Myocyte (in vitro differentiated cells): ENCODE data around the gene SEZ6L2. TPM values are rescaled to one million over a fixed set of nuclear protein-coding genes. Genes with fewer than 3 reads are reported as not detected.
"Not testable (repeated sequence)": the region's sequence is repeated elsewhere in the genome, so short reads cannot be mapped to it uniquely, and the experiment has no call there.

Source experiments
- DNase-seq: peaks from one replicate; pipeline ENCODE4 v3.0.0-alpha.2; 2012; ENCODE audit warnings: low read depth
- total RNA-seq: library from RNA; depleted of rRNA; stranded (reverse); fragments of >200 nt; gene quantifications from 2 replicates; pipeline ENCODE4 v1.2.3, GENCODE V29; 2014

The SEZ6L2 gene
- total RNA-seq, 1 donor from 2014 or later, result 6.4 TPM

GRCh38 chr16:29910819-29911675 is 11.7 kb upstream of the SEZ6L2 start:
- no peak for DNase-seq

GRCh38 chr16:29909851-29910250 is 10.5 kb upstream of the SEZ6L2 start:
- not testable (repeated sequence) for DNase-seq

GRCh38 chr16:29909391-29909790 is 10.0 kb upstream of the SEZ6L2 start:
- DNase-seq, result peak; percentile 48

DNA sequence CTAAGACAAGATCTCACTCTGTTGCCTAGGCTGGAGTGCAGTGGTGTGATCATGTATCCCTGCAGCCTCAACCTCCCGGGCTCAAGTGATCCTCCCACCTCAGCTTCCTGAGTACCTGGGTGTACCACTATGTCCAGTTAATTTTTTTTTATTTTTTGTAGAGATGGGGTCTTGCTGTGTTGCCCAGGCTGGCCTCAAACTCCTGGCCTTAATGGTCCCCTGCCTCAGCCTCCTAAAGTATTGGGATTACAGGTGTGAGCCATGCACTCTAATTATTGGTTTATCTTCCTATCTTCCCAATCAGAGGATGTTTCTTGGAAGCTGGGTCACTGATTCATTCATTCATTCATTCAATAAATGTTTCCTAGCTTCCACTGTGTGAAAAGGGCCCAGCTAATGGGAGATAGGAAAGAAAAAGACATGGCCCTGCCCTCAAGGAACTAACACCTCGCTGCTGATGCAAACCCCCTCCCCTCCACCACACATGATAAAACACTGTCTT is 9.4 kb upstream of the SEZ6L2 start:
- DNase-seq, result no peak

GRCh38 chr16:29907973-29908372 is 8.6 kb upstream of the SEZ6L2 start:
- DNase-seq, result no peak

DNA sequence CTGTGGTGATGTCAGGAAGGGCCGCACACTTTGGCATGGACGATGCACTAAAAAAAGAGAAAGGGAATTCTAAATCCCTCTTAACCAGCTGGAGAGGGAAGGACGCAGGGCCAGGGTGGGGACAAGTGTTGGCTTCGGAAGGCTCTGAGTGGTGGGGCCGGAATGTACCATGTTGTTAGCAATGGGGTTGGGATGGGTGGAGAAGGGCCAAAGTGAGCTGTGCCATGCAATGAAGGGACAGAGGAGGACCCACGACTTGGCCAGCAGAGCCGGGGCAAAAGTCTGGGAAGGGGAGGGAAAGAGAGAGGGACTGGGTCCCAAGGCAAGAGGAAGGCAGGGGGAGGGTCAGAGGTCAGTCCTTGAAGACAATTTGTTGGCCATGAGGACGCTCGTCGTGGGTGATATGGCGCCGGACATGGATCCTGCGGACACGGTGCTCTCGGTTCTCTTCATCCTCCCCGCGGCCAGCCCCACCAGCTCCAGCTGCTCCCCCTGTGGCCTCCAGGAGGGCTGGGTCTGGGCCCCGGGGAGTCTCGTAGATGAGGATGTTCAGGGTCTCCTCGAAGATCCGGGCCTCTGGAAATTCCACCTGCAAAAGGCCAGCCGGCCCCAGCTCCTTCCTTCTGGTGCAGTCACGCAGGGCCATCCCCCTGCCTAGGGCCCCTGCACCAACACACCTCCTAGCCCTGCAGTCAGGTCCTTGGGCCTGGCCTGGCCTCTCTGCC is 7.3 kb upstream of the SEZ6L2 start:
- no peak for DNase-seq

- DNase-seq, result no peak
These were observed 6.3 kb upstream of the SEZ6L2 start for GRCh38 chr16:29905668-29906067.

DNA sequence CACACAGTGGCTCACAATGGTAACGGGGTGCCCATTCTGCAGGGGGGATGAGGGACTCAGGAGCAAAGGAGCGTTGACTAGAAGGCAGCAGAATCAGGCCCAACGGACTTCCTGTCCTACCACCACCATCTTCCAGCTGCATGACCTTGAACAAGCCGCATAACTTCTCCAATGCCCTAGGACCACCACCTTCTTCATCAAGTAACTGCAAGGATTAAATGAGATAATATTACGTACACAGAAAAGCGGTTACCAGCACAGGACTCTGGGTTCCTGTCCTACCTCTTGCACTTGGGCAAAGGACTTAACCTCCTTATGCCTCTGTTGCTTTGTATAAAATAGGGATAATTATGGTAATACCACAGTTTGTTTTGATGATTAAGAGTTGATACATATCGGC is 5.6 kb upstream of the SEZ6L2 start:
- no peak for DNase-seq

DNA sequence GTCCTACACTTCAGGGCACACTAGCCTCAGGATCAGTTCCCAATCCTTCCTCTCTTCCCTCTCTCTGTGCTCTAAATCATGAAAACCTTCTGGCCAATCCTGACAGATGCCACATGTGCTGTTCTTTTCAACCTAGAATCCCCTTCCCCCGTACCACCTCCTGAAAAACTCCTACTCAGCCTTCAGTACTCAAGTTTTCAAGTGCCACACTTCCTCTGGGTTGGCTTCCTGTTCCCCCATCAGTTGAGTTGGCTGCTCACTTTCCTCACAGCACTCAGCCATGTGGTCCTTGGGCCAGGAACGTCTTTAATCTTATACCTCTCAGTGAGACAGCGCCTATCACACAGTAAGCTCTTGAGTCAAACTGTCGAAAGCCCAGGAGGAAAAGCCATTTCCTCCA is 4.2 kb upstream of the SEZ6L2 start:
- no peak for DNase-seq

DNA sequence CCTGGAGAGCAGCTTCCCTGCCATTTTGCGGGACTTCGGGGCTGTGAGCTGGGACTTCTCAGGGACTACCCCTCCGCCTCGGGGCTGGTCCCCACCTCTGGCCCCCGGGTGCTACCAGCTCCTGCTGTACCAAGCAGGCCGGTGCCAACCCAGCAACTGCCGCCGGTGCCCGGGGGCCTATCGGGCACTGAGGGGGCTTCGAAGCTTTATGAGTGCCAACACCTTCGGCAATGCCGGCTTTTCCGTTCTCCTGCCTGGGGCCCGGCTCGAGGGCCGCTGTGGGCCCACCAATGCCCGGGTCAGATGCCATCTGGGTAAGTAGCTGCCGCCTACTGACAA is 2.2 kb upstream of the SEZ6L2 start:
- no peak for DNase-seq

DNA sequence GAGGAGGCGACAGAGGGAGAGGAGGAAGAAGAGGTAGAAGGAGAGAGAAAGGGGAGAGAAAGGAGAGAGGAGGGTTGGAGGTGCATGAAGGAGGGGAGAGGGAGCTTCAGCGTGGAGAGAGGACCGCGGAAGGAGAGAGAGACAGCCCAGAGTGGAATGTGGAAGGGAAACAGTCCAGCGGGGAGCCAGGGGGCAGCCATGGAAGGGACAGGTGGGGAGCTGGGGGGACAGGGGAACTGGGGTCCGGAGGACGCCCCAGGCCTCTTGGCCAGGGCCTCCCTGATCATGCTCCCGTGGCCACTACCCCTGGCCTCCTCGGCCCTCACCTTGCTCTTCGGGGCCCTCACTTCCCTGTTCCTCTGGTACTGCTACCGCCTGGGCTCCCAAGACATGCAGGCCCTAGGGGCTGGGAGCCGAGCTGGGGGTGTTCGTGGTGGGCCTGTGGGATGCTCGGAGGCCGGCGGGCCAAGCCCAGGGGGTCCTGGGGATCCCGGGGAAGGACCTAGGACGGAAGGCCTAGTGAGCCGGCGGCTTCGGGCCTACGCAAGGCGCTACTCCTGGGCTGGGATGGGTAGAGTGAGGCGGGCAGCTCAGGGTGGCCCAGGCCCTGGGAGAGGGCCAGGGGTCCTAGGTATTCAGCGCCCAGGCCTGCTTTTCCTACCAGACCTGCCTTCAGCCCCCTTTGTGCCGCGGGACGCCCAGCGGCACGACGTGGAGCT is 1.7 kb upstream of the SEZ6L2 start:
- no peak for DNase-seq

GRCh38 chr16:29900102-29900887 is 945 bp upstream of the SEZ6L2 start, which contains the start of gene ASPHD1:
ASPHD1 (plus strand) TSS chr16:29900488; CDS start chr16:29900972, 484 bp downstream.
- DNase-seq, result peak; percentile 72

DNA sequence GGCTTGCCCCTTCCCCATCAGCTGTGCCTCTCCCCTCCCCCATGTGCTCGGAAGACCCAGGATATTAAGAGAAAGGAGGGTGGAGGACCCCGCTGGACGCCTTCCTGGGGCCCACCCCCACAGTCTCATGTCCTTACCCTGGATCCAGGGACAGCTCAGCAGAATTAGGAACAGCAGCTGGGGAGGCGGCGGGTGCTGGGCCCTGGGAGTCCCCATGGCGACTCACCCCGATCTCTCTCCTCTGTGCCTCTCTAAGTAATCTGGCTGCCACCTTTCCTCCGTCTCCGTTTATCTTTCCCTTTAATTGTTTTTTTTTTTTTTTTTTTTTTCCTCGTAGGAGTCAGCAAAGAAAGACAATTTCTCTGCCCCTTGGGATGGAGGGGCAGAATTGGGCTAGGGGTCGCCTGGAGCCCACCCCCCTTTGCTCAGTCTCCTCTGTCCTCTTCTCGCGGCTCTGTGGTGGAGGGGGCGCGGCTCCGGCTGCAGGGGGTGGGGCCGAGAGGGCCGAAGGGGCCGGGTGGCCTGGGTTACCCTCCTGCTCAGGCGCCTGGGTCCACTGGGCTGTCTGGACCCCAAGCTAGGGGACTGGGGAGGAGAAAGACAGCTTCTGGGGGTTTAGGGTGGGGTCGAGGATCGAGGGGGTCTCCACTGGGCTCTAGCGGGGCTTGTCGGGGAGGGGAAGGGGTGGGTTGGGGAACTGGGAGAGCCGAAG is 390 bp downstream of the SEZ6L2 start:
- peak; percentile 24 for DNase-seq

GRCh38 chr16:29898135-29898803 is 1.1 kb downstream of the SEZ6L2 start:
- DNase-seq, result no peak

DNA sequence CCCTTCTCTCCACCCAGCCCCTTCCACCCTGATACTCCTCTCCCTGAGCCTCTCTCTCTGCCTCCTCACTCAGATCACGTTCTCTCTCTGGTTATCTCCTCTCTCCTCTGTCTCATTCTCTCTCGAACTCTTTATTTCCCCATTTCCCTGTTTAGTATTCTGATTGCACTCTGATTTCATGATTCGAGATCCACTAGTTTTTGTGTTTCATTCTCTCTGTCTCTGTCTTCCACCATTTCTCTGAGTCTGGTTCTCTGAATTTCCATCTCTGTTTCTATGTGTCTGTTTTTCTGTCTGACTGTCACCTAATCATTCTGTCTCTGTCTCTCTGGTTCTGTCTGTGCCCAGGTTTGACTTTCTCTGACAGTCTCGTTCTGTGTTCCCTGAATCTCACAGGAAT is 2.0 kb downstream of the SEZ6L2 start:
- no peak for DNase-seq

DNA sequence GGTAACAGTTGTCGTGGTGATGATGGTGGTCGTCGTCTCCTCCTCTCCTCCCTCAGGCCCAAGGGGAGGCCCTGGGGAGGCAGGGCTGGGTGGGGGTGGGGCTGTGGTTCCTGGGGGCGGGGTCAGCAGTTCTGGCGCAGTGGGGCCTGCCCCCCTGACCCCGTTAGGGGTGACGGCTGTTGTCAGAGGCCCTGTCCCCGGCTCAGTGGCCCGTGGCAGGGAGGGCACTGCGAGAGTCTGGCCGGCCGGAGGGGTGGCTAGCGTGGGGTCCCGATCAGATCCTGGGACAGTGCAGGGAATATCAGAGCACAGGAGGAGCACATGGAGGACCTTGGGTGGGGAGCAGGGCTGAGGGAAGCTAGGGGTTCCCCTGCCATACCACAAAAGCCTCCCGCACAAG is 2.5 kb downstream of the SEZ6L2 start:
- no peak for DNase-seq

- no peak for DNase-seq
These were observed 5.0 kb downstream of the SEZ6L2 start for GRCh38 chr16:29894352-29894751.

- DNase-seq, result no peak
These were observed 5.8 kb downstream of the SEZ6L2 start for GRCh38 chr16:29893553-29893952.

DNA sequence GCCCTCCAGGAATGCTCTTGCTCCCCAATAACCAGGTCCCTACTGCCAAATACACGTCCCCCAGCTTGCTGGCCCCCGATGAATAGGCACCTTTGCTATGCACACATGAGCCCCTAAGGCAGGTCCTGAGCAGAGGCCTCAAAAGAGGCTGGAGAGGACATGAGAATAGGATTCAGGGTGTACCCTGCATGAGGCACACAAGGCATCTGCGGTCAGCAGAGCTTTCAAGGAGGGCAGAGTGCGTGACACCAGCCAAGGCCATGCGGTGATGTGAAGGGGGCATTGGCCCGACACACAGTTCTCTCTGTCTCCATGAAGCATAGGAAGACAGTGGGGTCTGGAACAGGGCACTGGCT is 6.9 kb downstream of the SEZ6L2 start:
- no peak for DNase-seq
